HepG2 (cell line): ENCODE measurements around the gene SNAPC4.

ENCODE experiments used
- ASH2L ChIP-seq: fragments of 300-600, 200-600 bp; sonication (generic); IDR thresholded peaks from 2 replicates; pipeline ENCODE4 v1.7.0; 2017; ENCODE audit warnings: low read depth, mild to moderate bottlenecking, moderate library complexity, mixed read lengths, low read length; ENCODE audit not compliant: insufficient read length
- CHD2 ChIP-seq: IDR thresholded peaks from 2 replicates; pipeline ENCODE4 v1.6.1; 2011; ENCODE audit warnings: low read depth, low read length, improper control_type of control experiment
- FOXK1 ChIP-seq: sonication (generic); formaldehyde crosslinking; IDR thresholded peaks from 2 replicates; pipeline ENCODE4 v1.4.0; 2020; ENCODE audit warnings: low read depth, missing genetic modification reagents, borderline replicate concordance
- PHF5A ChIP-seq: IDR thresholded peaks from one replicate; pipeline ENCODE4 v1.6.1; 2018; ENCODE audit warnings: low read depth, missing genetic modification reagents; ENCODE audit not compliant: unreplicated experiment
- TBP ChIP-seq: sonication (generic); formaldehyde crosslinking; IDR thresholded peaks from 2 replicates; pipeline ENCODE4 v1.5.0; 2020; ENCODE audit warnings: missing genetic modification reagents
- TP53 ChIP-seq: sonication (generic); formaldehyde crosslinking; conservative IDR thresholded peaks from 2 replicates; pipeline ENCODE4 v1.4.0; 2020; ENCODE audit warnings: missing genetic modification reagents
- XRCC5 ChIP-seq: fragments of 200-400 bp; formaldehyde crosslinking; optimal IDR thresholded peaks from 2 replicates; pipeline ENCODE3; 2017; ENCODE audit warnings: mild to moderate bottlenecking, low read length
- ZNF616 ChIP-seq: sonication (generic); formaldehyde crosslinking; IDR thresholded peaks from 2 replicates; pipeline ENCODE4 v1.5.0; 2020; ENCODE audit warnings: low read depth, mild to moderate bottlenecking, missing genetic modification reagents
- TF ChIP-seq, protein P1 (sequence below): sonication (generic); formaldehyde crosslinking; IDR thresholded peaks from 2 replicates; pipeline ENCODE4 v1.8.1; 2022; ENCODE audit warnings: low read depth, mild to moderate bottlenecking, missing genetic modification reagents
- TF ChIP-seq, protein P2 (sequence below): sonication (generic); formaldehyde crosslinking; IDR thresholded peaks from 2 replicates; pipeline ENCODE4 v1.5.0; 2020; ENCODE audit warnings: mild to moderate bottlenecking, missing genetic modification reagents, moderate library complexity
- TF ChIP-seq, protein P3 (sequence below): sonication (generic); formaldehyde crosslinking; IDR thresholded peaks from 2 replicates; pipeline ENCODE4 v1.5.0; 2020; ENCODE audit warnings: missing genetic modification reagents
- TF ChIP-seq, protein P4 (sequence below): IDR thresholded peaks from 2 replicates; pipeline ENCODE4 v1.6.1; 2012; ENCODE audit warnings: inconsistent platforms
- TF ChIP-seq, protein P5 (sequence below): sonication (generic); formaldehyde crosslinking; IDR thresholded peaks from 2 replicates; pipeline ENCODE4 v1.5.0; 2020; ENCODE audit warnings: missing genetic modification reagents, mild to moderate bottlenecking, borderline replicate concordance
- TF ChIP-seq, protein P6 (sequence below): sonication (generic); formaldehyde crosslinking; IDR thresholded peaks from 2 replicates; pipeline ENCODE4 v1.4.0; 2020; ENCODE audit warnings: missing genetic modification reagents

DNA sequence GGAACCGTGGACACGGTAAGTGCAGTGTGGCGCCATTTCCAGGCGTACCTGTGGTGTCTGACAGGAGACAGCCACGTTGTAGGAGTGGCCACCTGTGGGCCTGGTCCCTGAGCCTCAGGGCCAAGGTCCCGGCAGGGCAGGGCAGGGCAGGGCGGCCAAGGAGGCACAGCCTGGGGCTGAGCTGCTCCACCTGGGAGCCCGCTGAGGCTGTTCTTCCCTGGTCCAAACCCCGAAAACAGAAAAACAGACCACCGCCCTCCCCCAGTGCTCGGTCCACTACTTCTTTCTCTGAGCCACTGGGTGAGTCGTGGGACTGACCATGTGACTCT is 19.1 kb upstream of the SNAPC4 start:
- TF ChIP-seq, protein P1, sequence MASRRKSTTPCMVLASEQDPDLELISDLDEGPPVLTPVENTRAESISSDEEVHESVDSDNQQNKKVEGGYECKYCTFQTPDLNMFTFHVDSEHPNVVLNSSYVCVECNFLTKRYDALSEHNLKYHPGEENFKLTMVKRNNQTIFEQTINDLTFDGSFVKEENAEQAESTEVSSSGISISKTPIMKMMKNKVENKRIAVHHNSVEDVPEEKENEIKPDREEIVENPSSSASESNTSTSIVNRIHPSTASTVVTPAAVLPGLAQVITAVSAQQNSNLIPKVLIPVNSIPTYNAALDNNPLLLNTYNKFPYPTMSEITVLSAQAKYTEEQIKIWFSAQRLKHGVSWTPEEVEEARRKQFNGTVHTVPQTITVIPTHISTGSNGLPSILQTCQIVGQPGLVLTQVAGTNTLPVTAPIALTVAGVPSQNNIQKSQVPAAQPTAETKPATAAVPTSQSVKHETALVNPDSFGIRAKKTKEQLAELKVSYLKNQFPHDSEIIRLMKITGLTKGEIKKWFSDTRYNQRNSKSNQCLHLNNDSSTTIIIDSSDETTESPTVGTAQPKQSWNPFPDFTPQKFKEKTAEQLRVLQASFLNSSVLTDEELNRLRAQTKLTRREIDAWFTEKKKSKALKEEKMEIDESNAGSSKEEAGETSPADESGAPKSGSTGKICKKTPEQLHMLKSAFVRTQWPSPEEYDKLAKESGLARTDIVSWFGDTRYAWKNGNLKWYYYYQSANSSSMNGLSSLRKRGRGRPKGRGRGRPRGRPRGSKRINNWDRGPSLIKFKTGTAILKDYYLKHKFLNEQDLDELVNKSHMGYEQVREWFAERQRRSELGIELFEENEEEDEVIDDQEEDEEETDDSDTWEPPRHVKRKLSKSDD (CRISPR knock-in tag) = no peak
- TF ChIP-seq TP53 (CRISPR knock-in tag) = no peak
- TF ChIP-seq, protein P2, sequence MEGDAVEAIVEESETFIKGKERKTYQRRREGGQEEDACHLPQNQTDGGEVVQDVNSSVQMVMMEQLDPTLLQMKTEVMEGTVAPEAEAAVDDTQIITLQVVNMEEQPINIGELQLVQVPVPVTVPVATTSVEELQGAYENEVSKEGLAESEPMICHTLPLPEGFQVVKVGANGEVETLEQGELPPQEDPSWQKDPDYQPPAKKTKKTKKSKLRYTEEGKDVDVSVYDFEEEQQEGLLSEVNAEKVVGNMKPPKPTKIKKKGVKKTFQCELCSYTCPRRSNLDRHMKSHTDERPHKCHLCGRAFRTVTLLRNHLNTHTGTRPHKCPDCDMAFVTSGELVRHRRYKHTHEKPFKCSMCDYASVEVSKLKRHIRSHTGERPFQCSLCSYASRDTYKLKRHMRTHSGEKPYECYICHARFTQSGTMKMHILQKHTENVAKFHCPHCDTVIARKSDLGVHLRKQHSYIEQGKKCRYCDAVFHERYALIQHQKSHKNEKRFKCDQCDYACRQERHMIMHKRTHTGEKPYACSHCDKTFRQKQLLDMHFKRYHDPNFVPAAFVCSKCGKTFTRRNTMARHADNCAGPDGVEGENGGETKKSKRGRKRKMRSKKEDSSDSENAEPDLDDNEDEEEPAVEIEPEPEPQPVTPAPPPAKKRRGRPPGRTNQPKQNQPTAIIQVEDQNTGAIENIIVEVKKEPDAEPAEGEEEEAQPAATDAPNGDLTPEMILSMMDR (CRISPR knock-in tag) = no peak
- TF ChIP-seq, protein P3, sequence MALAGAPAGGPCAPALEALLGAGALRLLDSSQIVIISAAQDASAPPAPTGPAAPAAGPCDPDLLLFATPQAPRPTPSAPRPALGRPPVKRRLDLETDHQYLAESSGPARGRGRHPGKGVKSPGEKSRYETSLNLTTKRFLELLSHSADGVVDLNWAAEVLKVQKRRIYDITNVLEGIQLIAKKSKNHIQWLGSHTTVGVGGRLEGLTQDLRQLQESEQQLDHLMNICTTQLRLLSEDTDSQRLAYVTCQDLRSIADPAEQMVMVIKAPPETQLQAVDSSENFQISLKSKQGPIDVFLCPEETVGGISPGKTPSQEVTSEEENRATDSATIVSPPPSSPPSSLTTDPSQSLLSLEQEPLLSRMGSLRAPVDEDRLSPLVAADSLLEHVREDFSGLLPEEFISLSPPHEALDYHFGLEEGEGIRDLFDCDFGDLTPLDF (CRISPR knock-in tag) = no peak
- TF ChIP-seq FOXK1 (CRISPR knock-in tag) = no peak
- TF ChIP-seq, protein P4, sequence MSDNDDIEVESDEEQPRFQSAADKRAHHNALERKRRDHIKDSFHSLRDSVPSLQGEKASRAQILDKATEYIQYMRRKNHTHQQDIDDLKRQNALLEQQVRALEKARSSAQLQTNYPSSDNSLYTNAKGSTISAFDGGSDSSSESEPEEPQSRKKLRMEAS = no peak
- TF ChIP-seq XRCC5 = no peak
- TF ChIP-seq TBP = no peak
- no peak for TF ChIP-seq CHD2
- no peak for TF ChIP-seq ASH2L
- no peak for TF ChIP-seq ZNF616
- no peak for TF ChIP-seq PHF5A (CRISPR knock-in tag)
- TF ChIP-seq, protein P5, sequence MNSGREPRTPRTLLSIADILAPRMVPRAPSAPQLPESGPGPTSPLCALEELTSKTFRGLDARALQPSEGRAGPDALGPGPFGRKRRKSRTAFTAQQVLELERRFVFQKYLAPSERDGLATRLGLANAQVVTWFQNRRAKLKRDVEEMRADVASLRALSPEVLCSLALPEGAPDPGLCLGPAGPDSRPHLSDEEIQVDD (CRISPR knock-in tag) = no peak
- TF ChIP-seq, protein P6, sequence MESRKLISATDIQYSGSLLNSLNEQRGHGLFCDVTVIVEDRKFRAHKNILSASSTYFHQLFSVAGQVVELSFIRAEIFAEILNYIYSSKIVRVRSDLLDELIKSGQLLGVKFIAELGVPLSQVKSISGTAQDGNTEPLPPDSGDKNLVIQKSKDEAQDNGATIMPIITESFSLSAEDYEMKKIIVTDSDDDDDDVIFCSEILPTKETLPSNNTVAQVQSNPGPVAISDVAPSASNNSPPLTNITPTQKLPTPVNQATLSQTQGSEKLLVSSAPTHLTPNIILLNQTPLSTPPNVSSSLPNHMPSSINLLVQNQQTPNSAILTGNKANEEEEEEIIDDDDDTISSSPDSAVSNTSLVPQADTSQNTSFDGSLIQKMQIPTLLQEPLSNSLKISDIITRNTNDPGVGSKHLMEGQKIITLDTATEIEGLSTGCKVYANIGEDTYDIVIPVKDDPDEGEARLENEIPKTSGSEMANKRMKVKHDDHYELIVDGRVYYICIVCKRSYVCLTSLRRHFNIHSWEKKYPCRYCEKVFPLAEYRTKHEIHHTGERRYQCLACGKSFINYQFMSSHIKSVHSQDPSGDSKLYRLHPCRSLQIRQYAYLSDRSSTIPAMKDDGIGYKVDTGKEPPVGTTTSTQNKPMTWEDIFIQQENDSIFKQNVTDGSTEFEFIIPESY (CRISPR knock-in tag) = no peak
